H1 (cell line): ENCODE measurements around the gene KRTAP10-7. TPM values are rescaled to one million over a fixed set of nuclear protein-coding genes. Genes with fewer than 3 reads are reported as not detected.
A peak's percentile ranks its signal among the peaks of the same experiment; 100 is the strongest.
"Not testable (repeated sequence)": the region's sequence is repeated elsewhere in the genome, so short reads cannot be mapped to it uniquely, and the experiment has no call there.

Experiments
- CTCF ChIA-PET: fragments of 300-600 bp; sonication (Branson Sonifier 250); formaldehyde crosslinking; loops from one replicate; lab custom pipeline; 2021; ENCODE audit not compliant: partially characterized antibody; lab: Charles Lee
- POLR2A ChIA-PET: fragments of 300-600 bp; sonication (Branson Sonifier 250); formaldehyde crosslinking; loops from one replicate; lab custom pipeline; 2021; ENCODE audit warnings: inconsistent platforms; ENCODE audit not compliant: partially characterized antibody; lab: Charles Lee
- DNase-seq, 2 experiments: peaks; one replicate each; pipeline versions ENCODE4 v3.0.0 to v3.0.0-alpha.2; 2010 to 2022; ENCODE audit warnings: low spot score in 2 of 2, low read depth in 1 of 2, mixed read lengths in 1 of 2
- FAIRE-seq: peaks from 2 replicates; lab custom pipeline; 2011; peaks lifted over from hg19 to GRCh38; lab: Jason Lieb, UNC
- H2AFZ ChIP-seq: 2 replicates; pipeline ENCODE4 v1.8.1; 2012; ENCODE audit warnings: low read length, inconsistent platforms
- H2AK5ac ChIP-seq: 2 replicates; pipeline ENCODE4 v1.6.1; 2013; ENCODE audit warnings: low read depth, low read length
- H2BK120ac ChIP-seq: replicated peaks from 2 replicates; pipeline ENCODE3; 2013; ENCODE audit warnings: low read depth, low read length, inconsistent platforms
- H2BK12ac ChIP-seq: 2 replicates; pipeline ENCODE4 v1.6.1; 2013; ENCODE audit warnings: low read depth, low read length
- H2BK15ac ChIP-seq: 2 replicates; pipeline ENCODE4 v1.6.1; 2013; ENCODE audit warnings: low read length
- H2BK20ac ChIP-seq: 2 replicates; pipeline ENCODE4 v1.6.1; 2013; ENCODE audit warnings: low read length
- H2BK5ac ChIP-seq: 2 replicates; pipeline ENCODE4 v1.6.1; 2013; ENCODE audit warnings: low read depth, low read length
- H3K14ac ChIP-seq: 2 replicates; pipeline ENCODE4 v1.6.1; 2013; ENCODE audit warnings: inconsistent platforms; ENCODE audit not compliant: insufficient read length
- H3K18ac ChIP-seq: 2 replicates; pipeline ENCODE4 v1.6.1; 2013; ENCODE audit warnings: low read length; ENCODE audit errors: extremely low read depth
- H3K23ac ChIP-seq: 2 replicates; pipeline ENCODE4 v1.6.1; 2013; ENCODE audit warnings: inconsistent platforms; ENCODE audit not compliant: insufficient read length
- H3K23me2 ChIP-seq: 2 replicates; pipeline ENCODE4 v1.6.1; 2013; ENCODE audit warnings: low read depth, low read length
- H3K27ac ChIP-seq: 2 replicates; pipeline ENCODE4 v1.6.1; 2011; ENCODE audit warnings: low read depth, low read length, inconsistent platforms
- H3K27me3 ChIP-seq, 4 experiments: replicated peaks in 1 of 4; 1 replicate in 1 of 4; 2 replicates in 3 of 4; pipeline versions ENCODE4 v1.6.1 to v1.8.1; 2011 to 2013; ENCODE audit warnings: low read length in 3 of 4, mild to moderate bottlenecking in 3 of 4, inconsistent platforms in 2 of 4, mixed read lengths in 2 of 4, moderate library complexity in 1 of 4; ENCODE audit not compliant: control insufficient read depth in 3 of 4, insufficient read depth in 3 of 4; ENCODE audit errors: extremely low read depth in 1 of 4
- H3K36me3 ChIP-seq, 4 experiments: 2 replicates each; pipeline versions ENCODE4 v1.6.1 to v1.8.1; 2011 to 2013; ENCODE audit warnings: mild to moderate bottlenecking in 4 of 4, low read length in 3 of 4, moderate library complexity in 2 of 4, control low read depth in 1 of 4, inconsistent platforms in 1 of 4; ENCODE audit not compliant: insufficient read depth in 4 of 4, control insufficient read depth in 2 of 4
- H3K4ac ChIP-seq: replicated peaks from 2 replicates; pipeline ENCODE3; 2013; ENCODE audit warnings: low read length, low read depth, mixed read lengths, inconsistent platforms; ENCODE audit not compliant: insufficient read length
- H3K4me1 ChIP-seq, 4 experiments: replicated peaks in 1 of 4; 1 replicate in 1 of 4; 2 replicates in 3 of 4; pipeline versions ENCODE4 v1.6.1 to v1.8.1; 2011 to 2013; ENCODE audit warnings: low read length in 3 of 4, inconsistent platforms in 2 of 4, mixed read lengths in 1 of 4; ENCODE audit not compliant: insufficient read depth in 4 of 4, control insufficient read depth in 3 of 4
- H3K4me2 ChIP-seq, 2 experiments: 2 replicates each; pipeline versions ENCODE4 v1.6.1 to v1.8.1; 2011 to 2013; ENCODE audit warnings: low read depth in 2 of 2, low read length in 2 of 2, control low read depth in 1 of 2, inconsistent platforms in 1 of 2, mild to moderate bottlenecking in 1 of 2; ENCODE audit not compliant: insufficient read depth in 1 of 2
- H3K4me3 ChIP-seq, 4 experiments: fragments of 200-600, 300-600 bp in 1 of 4; sonication (generic), shearing (Covaris generic), sonication (Bioruptor Twin) in 1 of 4; 2 replicates each; pipeline versions ENCODE4 v1.5.1 to v1.8.1; 2011 to 2016; ENCODE audit warnings: low read length in 4 of 4, low read depth in 3 of 4, control low read depth in 2 of 4, inconsistent platforms in 2 of 4, mild to moderate bottlenecking in 2 of 4, mixed read lengths in 1 of 4, moderate library complexity in 1 of 4; ENCODE audit not compliant: insufficient read depth in 2 of 4; ENCODE audit errors: extremely low read depth in 1 of 4
- H3K56ac ChIP-seq: replicated peaks from 2 replicates; pipeline ENCODE3; 2013; ENCODE audit warnings: low read depth, mild to moderate bottlenecking, mixed read lengths, low read length, inconsistent platforms; ENCODE audit not compliant: insufficient read length
- H3K79me1 ChIP-seq: 2 replicates; pipeline ENCODE4 v1.6.1; 2013; ENCODE audit warnings: low read depth, low read length, control low read depth
- H3K79me2 ChIP-seq, 2 experiments: 2 replicates each; pipeline versions ENCODE4 v1.6.1 to v1.8.1; 2012 to 2013; ENCODE audit warnings: low read length in 2 of 2, mild to moderate bottlenecking in 2 of 2, inconsistent platforms in 1 of 2; ENCODE audit not compliant: insufficient read depth in 2 of 2, control insufficient read depth in 1 of 2
- H3K9ac ChIP-seq, 4 experiments: replicated peaks in 1 of 4; 1 replicate in 1 of 4; 2 replicates in 3 of 4; pipeline versions ENCODE4 v1.6.1 to v1.8.1; 2011 to 2013; ENCODE audit warnings: low read depth in 3 of 4, low read length in 3 of 4, control low read depth in 2 of 4, mild to moderate bottlenecking in 2 of 4, moderate library complexity in 2 of 4, inconsistent platforms in 1 of 4; ENCODE audit errors: extremely low read depth in 1 of 4
- H3K9me3 ChIP-seq, 2 experiments: 2 replicates each; pipeline versions ENCODE4 v1.6.1 to v1.8.1; 2012 to 2013; ENCODE audit warnings: mild to moderate bottlenecking in 2 of 2, moderate library complexity in 2 of 2, control low read depth in 1 of 2, inconsistent platforms in 1 of 2, low read depth in 1 of 2, low read length in 1 of 2, mixed read lengths in 1 of 2; ENCODE audit not compliant: insufficient read depth in 2 of 2
- H4K20me1 ChIP-seq, 2 experiments: replicated peaks in 1 of 2; 2 replicates each; pipeline versions ENCODE3 to v1.8.1; 2011 to 2013; ENCODE audit warnings: inconsistent platforms in 2 of 2, low read length in 2 of 2, mild to moderate bottlenecking in 1 of 2; ENCODE audit not compliant: insufficient read depth in 2 of 2, control insufficient read depth in 1 of 2
- H4K5ac ChIP-seq: 2 replicates; pipeline ENCODE4 v1.6.1; 2013; ENCODE audit warnings: low read length, low read depth, mixed read lengths, inconsistent platforms; ENCODE audit not compliant: insufficient read length
- H4K8ac ChIP-seq: 2 replicates; pipeline ENCODE4 v1.8.0; 2013; ENCODE audit warnings: mild to moderate bottlenecking, moderate library complexity, low read length, inconsistent platforms; ENCODE audit not compliant: insufficient read depth; ENCODE audit errors: extremely low read depth
- H4K91ac ChIP-seq: replicated peaks from 2 replicates; pipeline ENCODE3; 2013; ENCODE audit warnings: low read length, mixed read lengths, inconsistent platforms; ENCODE audit not compliant: insufficient read length
- KDM1A ChIP-seq: fragments of 200-600, 300-600 bp; sonication (generic); IDR thresholded peaks from 2 replicates; pipeline ENCODE4 v1.7.1; 2016; ENCODE audit warnings: mild to moderate bottlenecking, low read length, borderline replicate concordance
- WGBS, 2 experiments: shearing (Covaris generic) in 1 of 2; methylation state at CpG; one replicate each; pipeline versions ENCODE4 v1.1.6 to v1.1.7; 2013 to 2015; ENCODE audit warnings: low lambda C conversion rate in 2 of 2, mixed read lengths in 2 of 2, inconsistent platforms in 1 of 2, low coverage in 1 of 2, missing lambda C conversion rate in 1 of 2; ENCODE audit not compliant: insufficient replicate concordance in 2 of 2, insufficient coverage in 1 of 2, insufficient read length in 1 of 2; ENCODE audit errors: extremely low coverage in 1 of 2, missing lambda C conversion rate in 1 of 2; 5-methylcytosine and 5-hydroxymethylcytosine counted together
- polyA plus RNA-seq, 7 experiments: library from polyadenylated mRNA; depleted of rRNA in 3 of 7; stranded (reverse) in 5 of 7; unstranded in 2 of 7; fragments of >200 nt in 5 of 7; fragments of 200-250 nt in 2 of 7; gene quantifications; 1 replicate in 5 of 7; 2 replicates in 1 of 7; 4 replicates in 1 of 7; pipeline versions ENCODE4 v1.2.1 to v1.2.3, GENCODE V29; 2011 to 2013; ENCODE audit warnings: missing spikeins in 2 of 7, mixed read lengths in 2 of 7
- total RNA-seq: library from RNA; stranded (reverse); fragmentation: NEBNext Ultra II Directional; extraction: Animal tissue kit (Norgen Biotek cat#: 25700); gene quantifications from 2 replicates; pipeline ENCODE4 v1.2.1, GENCODE V29; 2021

Gene KRTAP10-7
- total and polyA plus RNA-seq, 2 of the 8 experiments (the other 6 are each of a cell fraction or from before 2014, with no cell fraction given) = not detected

DNA sequence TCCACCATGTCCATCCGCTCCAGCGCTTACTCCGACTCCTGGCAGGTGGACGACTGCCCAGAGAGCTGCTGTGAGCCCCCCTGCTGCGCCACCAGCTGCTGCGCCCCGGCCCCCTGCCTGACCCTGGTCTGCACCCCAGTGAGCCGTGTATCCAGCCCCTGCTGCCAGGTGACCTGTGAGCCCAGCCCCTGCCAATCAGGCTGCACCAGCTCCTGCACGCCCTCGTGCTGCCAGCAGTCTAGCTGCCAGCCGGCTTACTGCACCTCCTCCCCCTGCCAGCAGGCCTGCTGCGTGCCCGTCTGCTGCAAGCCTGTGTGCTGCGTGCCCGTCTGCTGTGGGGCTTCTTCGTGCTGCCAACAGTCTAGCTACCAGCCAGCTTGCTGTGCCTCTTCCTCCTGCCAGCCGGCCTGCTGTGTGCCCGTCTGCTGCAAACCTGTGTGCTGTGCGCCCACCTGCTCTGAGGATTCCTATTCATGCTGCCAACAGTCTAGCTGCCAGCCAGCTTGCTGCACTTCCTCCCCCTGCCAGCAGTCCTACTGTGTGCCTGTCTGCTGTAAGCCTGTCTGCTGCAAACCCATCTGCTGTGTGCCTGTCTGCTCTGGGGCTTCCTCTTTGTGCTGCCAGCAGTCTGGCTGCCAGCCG, 26.9 kb downstream of the KRTAP10-7 start:
- 83% methylated on average over 15 of the region's 20 CpGs; no CpG with 5 or more reads in 1 of the 2 experiments for WGBS, 2 experiments
- H3K23ac ChIP-seq, H2BK20ac ChIP-seq, H3K18ac ChIP-seq, POLR2A ChIA-PET, H3K79me1 ChIP-seq, H3K14ac ChIP-seq, H2BK12ac ChIP-seq, H2BK5ac ChIP-seq, H4K8ac ChIP-seq, FAIRE-seq, H2BK15ac ChIP-seq, H4K5ac ChIP-seq, H3K4me1 ChIP-seq, H4K91ac ChIP-seq, H3K4me3 ChIP-seq, H3K27ac ChIP-seq, H4K20me1 ChIP-seq, H3K56ac ChIP-seq, H2AK5ac ChIP-seq, H3K23me2 ChIP-seq, H3K4me2 ChIP-seq, H3K9ac ChIP-seq, H3K79me2 ChIP-seq, H3K36me3 ChIP-seq, H2AFZ ChIP-seq, H3K27me3 ChIP-seq, H2BK120ac ChIP-seq, H3K4ac ChIP-seq: not testable (repeated sequence)
- CTCF ChIA-PET = interaction anchor here (0.6 to 2.5 kb wide), 6 partner anchors 8 to 395 kb away, joined by 3 to 9 read pairs (median 3); no protein-coding TSS in a partner anchor
- H3K9me3 ChIP-seq = peaks cover 16% of the 10 kb centered on the region in 2 experiments
- peak in 1 of 2 experiments; percentile 42 for DNase-seq
- 0 out of 2 replicates have a peak, but pooled peaks have one; percentile 13 for TF ChIP-seq KDM1A
